ENCODE measurements around the gene AGAP1. TPM values are rescaled to one million over a fixed set of nuclear protein-coding genes. Genes with fewer than 3 reads are reported as not detected.

Gene AGAP1
- total RNA-seq, 1 donor from 2014 or later, result 17.5 TPM

GRCh38 chr2:236159778-236160170 lies 665.9 kb downstream of the AGAP1 start:
- TF ChIP-seq CTCF (conservative IDR thresholded peaks at IDR 0.05; ENCODE audit: low read depth, low read length), result no peak
- DNase-seq (ENCODE audit: low read depth), result no peak
- H3K4me3 ChIP-seq (ENCODE audit: low read depth, low read length), result no peak overlapping the region

GRCh38 chr2:236160366-236161081 lies 666.7 kb downstream of the AGAP1 start:
- no peak for DNase-seq (ENCODE audit: low read depth)
- TF ChIP-seq CTCF (conservative IDR thresholded peaks at IDR 0.05; ENCODE audit: low read depth, low read length), result no peak
- no peak overlapping the region for H3K4me3 ChIP-seq (ENCODE audit: low read depth, low read length)

- H3K4me3 ChIP-seq (ENCODE audit: low read depth, low read length), result no peak overlapping the region
- no peak for DNase-seq (ENCODE audit: low read depth)
- TF ChIP-seq CTCF (conservative IDR thresholded peaks at IDR 0.05; ENCODE audit: low read depth, low read length), result no peak
These were observed 667.2 kb downstream of the AGAP1 start for GRCh38 chr2:236161082-236161462.

- no peak overlapping the region for H3K4me3 ChIP-seq (ENCODE audit: low read depth, low read length)
- TF ChIP-seq CTCF (conservative IDR thresholded peaks at IDR 0.05; ENCODE audit: low read depth, low read length), result no peak
- DNase-seq (ENCODE audit: low read depth), result no peak
These were observed 667.7 kb downstream of the AGAP1 start for GRCh38 chr2:236161531-236161930.

GRCh38 chr2:236162031-236162845 lies 668.4 kb downstream of the AGAP1 start:
- no peak overlapping the region for H3K4me3 ChIP-seq (ENCODE audit: low read depth, low read length)
- no peak for DNase-seq (ENCODE audit: low read depth)
- no peak for TF ChIP-seq CTCF (conservative IDR thresholded peaks at IDR 0.05; ENCODE audit: low read depth, low read length)

GRCh38 chr2:236162882-236163470 lies 669.1 kb downstream of the AGAP1 start:
- no peak overlapping the region for H3K4me3 ChIP-seq (ENCODE audit: low read depth, low read length)
- TF ChIP-seq CTCF (conservative IDR thresholded peaks at IDR 0.05; ENCODE audit: low read depth, low read length), result no peak
- DNase-seq (ENCODE audit: low read depth), result no peak

Measured in epithelial cell of proximal tubule (primary cell).